NCI-H1417 treated with DMSO at 0.1 percent for 48 hours (cell line): ENCODE measurements around the gene FHIT.

Experiments
- DNase-seq: peaks from one replicate; lab custom pipeline; 2025; lab: John Stamatoyannopoulos, UW

FHIT gene

GRCh38 chr3:59796456-59796855, 1454.8 kb downstream of the FHIT start:
- DNase-seq, result no peak

- no peak for DNase-seq
These were observed 1455.5 kb downstream of the FHIT start for GRCh38 chr3:59795756-59796155.

- no peak for DNase-seq
These were observed 1457.3 kb downstream of the FHIT start for GRCh38 chr3:59793976-59794375.

- DNase-seq, result no peak
These were observed 1459.4 kb downstream of the FHIT start for GRCh38 chr3:59791774-59792308.

- DNase-seq, result no peak
These were observed 1461.0 kb downstream of the FHIT start for GRCh38 chr3:59790241-59790640.

GRCh38 chr3:59788801-59789200, 1462.5 kb downstream of the FHIT start:
- DNase-seq, result no peak

GRCh38 chr3:59788133-59788532, 1463.1 kb downstream of the FHIT start:
- DNase-seq, result no peak

DNA sequence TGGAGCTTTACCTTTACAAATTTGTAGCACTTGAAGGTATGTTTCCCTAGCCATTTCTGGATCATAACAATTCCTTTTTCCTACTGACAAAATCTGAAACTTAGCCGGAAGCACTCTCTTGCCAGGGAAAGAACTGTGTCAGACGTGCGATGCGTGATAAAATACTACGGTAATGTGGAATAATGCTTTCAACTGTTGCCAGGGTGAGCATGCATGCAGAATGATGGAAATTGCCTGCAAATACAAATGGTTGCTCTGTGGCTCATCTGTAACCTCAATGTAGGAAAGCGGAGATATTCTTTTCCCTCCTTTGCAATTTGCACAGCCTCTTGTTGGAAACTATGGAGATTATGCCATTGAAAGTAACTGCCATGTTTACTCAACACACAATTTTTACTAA, 1464.9 kb downstream of the FHIT start:
- no peak for DNase-seq

DNA sequence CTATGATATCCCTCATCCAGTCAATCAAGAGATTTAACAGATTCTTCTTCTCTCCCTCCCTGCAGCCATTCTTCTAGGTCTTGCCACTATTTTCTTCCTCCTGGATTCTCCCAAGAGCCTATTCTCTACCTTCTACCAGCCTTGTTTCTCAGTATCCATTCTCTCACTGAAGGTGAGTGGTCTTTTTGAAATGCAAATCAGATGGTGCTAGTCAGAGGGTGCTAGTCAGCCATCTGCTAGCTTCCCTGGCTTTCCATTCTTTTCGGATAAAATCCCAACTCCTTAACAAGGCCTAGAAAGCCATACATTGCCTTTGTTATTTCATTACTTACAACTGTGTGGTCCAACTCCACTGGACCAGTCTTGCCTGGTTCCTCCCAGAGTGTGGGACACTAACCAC, 1467.1 kb downstream of the FHIT start:
- DNase-seq, result no peak

GRCh38 chr3:59783468-59783988, 1467.7 kb downstream of the FHIT start:
- DNase-seq, result no peak

GRCh38 chr3:59782664-59783063, 1468.6 kb downstream of the FHIT start:
- no peak for DNase-seq

- DNase-seq, result no peak
These were observed 1471.0 kb downstream of the FHIT start for GRCh38 chr3:59780209-59780608.

- DNase-seq, result no peak
These were observed 1472.0 kb downstream of the FHIT start for GRCh38 chr3:59779260-59779659.

GRCh38 chr3:59777667-59778077, 1473.6 kb downstream of the FHIT start:
- no peak for DNase-seq

- no peak for DNase-seq
These were observed 1474.2 kb downstream of the FHIT start for GRCh38 chr3:59777066-59777465.

GRCh38 chr3:59775761-59776325, 1475.4 kb downstream of the FHIT start:
- no peak for DNase-seq

GRCh38 chr3:59775106-59775505, 1476.1 kb downstream of the FHIT start:
- DNase-seq, result no peak

DNA sequence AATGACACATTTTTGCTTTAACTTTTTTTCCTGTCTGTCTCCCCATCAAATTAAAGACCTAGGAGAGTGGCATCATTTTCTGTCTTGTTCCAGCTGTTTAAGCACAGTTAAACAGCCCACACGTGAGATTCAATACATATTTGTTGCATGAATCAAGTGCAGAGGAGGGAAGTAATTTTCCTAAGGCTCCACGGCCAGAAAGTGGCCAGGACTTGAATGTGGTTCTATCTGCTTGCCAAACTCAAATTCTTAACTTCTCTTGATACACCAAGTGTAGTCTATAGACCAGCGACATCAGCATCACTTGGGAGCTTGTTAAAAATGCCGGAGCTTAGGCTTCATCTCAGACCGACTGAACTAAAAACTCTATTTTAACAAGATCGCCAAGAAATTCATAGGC, 1476.6 kb downstream of the FHIT start:
- DNase-seq, result no peak

- DNase-seq, result no peak
These were observed 1477.3 kb downstream of the FHIT start for GRCh38 chr3:59774000-59774399.

GRCh38 chr3:59772416-59773408, 1478.5 kb downstream of the FHIT start:
- no peak for DNase-seq

- no peak for DNase-seq
These were observed 1479.5 kb downstream of the FHIT start for GRCh38 chr3:59771768-59772181.

DNA sequence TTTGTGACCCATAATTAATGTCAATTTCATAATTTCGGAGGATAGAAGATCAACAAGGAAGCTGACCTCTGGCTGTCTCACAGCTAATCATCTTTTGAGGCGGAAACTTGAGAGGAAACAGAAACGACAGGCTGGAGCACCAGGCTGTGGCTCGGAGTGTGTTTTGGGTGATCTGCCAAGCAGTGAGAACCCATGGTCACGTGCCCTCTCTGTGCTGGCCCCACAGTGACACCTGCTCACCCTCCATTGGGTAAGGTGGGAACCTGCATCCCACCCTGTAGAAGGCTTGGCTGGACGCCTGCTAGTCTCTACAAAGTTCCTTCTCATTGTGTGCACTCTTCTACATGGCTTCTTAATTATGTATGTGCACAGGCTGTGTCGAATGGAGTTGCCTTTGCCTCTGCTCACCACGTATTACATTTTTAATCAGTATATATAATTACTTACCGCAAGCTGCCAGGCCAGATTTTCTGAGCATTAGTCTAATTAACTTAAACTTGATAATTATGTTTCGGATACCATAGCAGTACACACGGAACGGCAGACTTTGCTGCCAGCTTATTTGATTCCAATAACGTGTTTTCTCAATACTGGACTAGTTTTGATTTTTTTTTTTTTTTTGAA, 1482.0 kb downstream of the FHIT start:
- DNase-seq, result no peak
